A549 treated with AZD2906 at 1 μM for 4 hours (cell line): Measurements from ENCODE around the gene SBK2. TPM values are rescaled to one million over a fixed set of nuclear protein-coding genes. Genes with fewer than 3 reads are reported as not detected.

Experiments
- total RNA-seq: library from RNA; stranded (reverse); fragments of 200-300 nt; extraction: Qiagen RNA extraction; gene quantifications from 5 replicates; pipeline ENCODE4 v1.2.3, GENCODE V29; 2022

Gene SBK2, protein sequence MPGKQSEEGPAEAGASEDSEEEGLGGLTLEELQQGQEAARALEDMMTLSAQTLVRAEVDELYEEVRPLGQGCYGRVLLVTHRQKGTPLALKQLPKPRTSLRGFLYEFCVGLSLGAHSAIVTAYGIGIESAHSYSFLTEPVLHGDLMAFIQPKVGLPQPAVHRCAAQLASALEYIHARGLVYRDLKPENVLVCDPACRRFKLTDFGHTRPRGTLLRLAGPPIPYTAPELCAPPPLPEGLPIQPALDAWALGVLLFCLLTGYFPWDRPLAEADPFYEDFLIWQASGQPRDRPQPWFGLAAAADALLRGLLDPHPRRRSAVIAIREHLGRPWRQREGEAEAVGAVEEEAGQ
- 1.5 to 2.4 TPM (median 1.9 TPM) in 5 replicates for total RNA-seq

GRCh38 chr19:55536951-55537740, at the start of gene SBK2:
SBK2 (minus strand) TSS chr19:55537133; CDS start chr19:55536294, 839 bp downstream.

DNA sequence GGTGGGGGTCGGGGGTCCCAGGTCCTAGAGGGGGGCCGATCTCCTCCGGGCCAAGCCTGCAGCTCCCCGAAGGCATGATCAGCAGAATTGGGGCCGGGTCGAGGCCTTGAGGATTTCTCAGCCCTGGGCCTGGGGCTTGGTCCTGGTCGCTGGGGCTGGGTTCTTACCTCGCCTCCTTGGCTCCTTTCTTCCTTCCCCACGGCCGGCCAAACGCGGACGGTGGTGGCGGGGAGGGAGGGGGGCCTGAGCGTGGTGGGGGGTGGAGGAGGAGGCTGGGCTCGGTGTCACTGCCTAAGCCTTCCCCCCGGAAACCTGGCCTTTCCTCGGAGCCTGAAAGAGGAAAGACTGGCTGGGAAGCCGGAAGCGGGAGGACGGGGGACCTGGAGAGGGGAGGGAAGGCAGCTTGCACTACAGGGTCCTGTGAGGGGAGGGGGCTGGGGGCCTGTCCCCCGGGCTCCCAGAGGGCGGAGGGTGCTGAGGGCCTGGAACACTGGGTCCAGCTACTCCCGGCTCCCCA, 43.8 kb upstream of the SBK2 start, which contains the start of gene ZNF579:
Gene ZNF579, minus strand, starts transcription at position 221 of the 517 bp plus-strand sequence. CDS start 1,209 bp downstream, outside the sequence.

DNA sequence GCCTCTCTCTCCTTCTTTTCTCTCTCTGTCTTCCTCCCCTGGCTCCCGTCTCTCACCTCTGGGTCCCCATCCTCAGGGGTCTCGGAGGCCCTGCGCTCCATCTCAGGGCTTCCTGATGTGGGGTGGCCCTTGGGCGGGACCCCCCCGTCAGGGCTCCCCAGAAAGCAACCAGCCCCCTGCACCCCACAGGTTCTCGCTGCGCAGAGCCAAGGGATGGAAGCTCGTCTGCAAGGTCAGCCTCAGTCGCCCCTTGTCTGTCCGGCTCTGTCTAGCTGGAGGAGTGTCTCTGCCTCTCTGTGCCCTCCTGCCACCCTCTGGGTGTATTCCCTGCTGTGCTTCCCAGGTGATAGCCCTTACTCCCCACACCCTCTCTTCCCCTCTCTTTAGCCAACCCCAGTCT, 8.5 kb upstream of the SBK2 start, which contains the start of gene SBK3:
Gene SBK3, minus strand, starts transcription at position 101 of the 400 bp plus-strand sequence. Its CDS starts 0 bp downstream, at position 101.

DNA sequence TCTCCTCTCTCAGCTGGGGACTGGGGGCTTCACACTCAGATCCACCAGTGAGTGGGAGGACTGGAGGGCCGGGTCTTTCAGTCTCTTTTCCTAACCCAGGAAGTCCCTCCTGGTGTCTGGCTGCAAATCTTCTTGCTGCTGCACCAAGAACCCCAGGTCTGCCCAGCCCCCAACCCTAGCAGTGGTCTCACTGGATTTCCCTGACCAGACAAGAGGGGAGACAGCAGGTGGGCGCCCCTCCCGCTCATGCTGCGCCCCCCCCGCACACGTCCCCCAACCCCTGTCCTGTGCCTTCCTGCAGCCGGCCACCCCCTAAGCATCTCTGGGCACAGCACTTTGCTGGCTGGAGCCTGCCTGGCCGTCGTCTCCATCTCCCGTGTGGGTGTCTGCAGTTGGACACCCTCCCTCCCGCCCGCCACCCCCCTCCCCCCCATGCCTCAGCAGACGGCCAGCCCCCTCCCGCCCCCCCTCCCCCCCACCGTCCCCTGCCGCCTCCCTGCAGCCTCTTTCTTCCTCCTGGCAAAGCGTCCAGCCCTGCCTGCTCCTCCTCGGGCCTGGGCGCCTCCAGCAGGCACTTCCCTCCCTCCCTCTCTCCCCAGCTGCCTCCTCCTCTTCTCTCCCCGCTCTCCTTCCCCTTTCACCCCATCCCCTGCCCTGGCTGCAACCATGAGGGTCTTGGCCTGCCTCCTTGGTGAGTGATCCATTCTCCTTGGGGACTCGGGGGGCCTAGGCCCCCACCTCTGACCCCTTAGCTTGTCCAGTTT, 48.8 kb downstream of the SBK2 start, which contains the start of gene SSC5D:
Gene SSC5D, plus strand, starts transcription at position 513 of the 764 bp plus-strand sequence. Its CDS starts 154 bp downstream, at position 667.

DNA sequence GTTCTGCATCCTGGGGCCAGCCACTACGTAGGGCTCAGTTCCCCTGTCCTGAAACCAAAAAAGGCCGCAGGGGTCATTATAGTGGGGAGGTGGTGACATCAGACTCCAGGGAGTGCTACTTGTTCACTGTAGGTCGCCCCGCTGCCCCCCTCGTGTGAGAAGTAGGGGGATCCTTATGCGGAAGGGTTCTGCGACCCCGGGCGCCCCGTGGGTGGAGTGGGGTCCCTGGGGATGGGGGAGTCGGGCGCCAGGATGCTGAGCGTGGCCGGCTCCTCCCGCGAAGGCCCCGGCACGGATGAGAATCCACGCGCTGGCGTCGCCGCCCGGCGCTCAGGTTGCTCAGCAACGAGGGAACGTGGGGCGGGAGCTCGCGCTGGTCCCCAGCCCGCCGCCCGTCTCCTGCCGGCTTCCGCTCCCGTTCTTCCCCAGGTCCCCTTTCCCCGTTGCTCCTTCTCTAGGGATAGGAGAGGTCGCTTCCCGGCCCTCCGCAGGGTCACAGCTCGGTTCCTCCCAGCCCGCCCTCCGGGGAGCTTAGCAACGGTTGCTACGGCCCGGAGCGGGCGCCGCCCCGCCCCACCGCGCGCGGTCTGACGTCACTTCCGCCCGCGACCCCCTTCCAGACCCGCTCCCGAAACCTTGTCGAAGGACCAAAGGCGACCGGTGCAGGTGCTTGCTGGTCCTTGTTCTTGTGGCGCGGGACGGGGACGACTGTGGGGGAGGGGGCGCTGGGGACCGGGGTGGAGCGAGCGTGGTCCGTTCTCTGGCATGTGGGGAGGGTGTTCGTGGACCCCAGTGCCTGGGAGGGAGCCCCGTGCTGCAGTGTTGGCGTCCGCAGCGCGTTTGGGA, 52.1 kb downstream of the SBK2 start, which contains the start of gene NAT14:
Gene NAT14, plus strand, starts transcription at position 596 of the 846 bp plus-strand sequence. CDS start 521 bp downstream, outside the sequence.

Other genes starting within 250 kb of the SBK2 start
- gene TMEM150B, start 211.8 kb downstream of the SBK2 start, total RNA-seq = not detected in 5 replicates
- 5.2 to 6.3 TPM (median 6.0 TPM) in 5 replicates for gene KMT5C, start 197.3 kb downstream of the SBK2 start, total RNA-seq
- 0.61 to 1.1 TPM (median 0.83 TPM) in 5 replicates for gene COX6B2, start 182.4 kb downstream of the SBK2 start, total RNA-seq
- 0.03 to 0.14 TPM (median 0.12 TPM) in 5 replicates for gene GARIN5B, start 173.9 kb downstream of the SBK2 start, total RNA-seq
- 9.6 to 11.2 TPM (median 10.5 TPM) in 5 replicates for gene IL11, start 166.7 kb downstream of the SBK2 start, total RNA-seq
- gene TMEM190, start 160.3 kb downstream of the SBK2 start, total RNA-seq = 0.93 to 2.2 TPM (median 1.3 TPM) in 5 replicates
- gene TMEM238, start 152.8 kb downstream of the SBK2 start, total RNA-seq = 2.0 to 9.6 TPM (median 7.8 TPM) in 5 replicates
- gene RPL28, start 151.2 kb downstream of the SBK2 start, total RNA-seq = 2,614 to 2,914 TPM (median 2,802 TPM) in 5 replicates
- 270 to 454 TPM (median 404 TPM) in 5 replicates for gene UBE2S, start 129.3 kb downstream of the SBK2 start, total RNA-seq
- 0.01 TPM in 1 of 5 replicates, not detected in the others for gene SHISA7, start 93.8 kb downstream of the SBK2 start, total RNA-seq
- 55.5 to 66.5 TPM (median 58.3 TPM) in 5 replicates for gene ISOC2, start 75.5 kb downstream of the SBK2 start, total RNA-seq
- gene C19orf85, start 72.4 kb downstream of the SBK2 start, total RNA-seq = not detected in 5 replicates
- 5.1 to 10.1 TPM (median 7.8 TPM) in 5 replicates for gene ZNF628, start 60.5 kb downstream of the SBK2 start, total RNA-seq
- gene NAT14, start 51.9 kb downstream of the SBK2 start, total RNA-seq = 36.7 to 57.2 TPM (median 56.0 TPM) in 5 replicates
- gene SSC5D, start 48.7 kb downstream of the SBK2 start, total RNA-seq = 0.40 to 0.99 TPM (median 0.66 TPM) in 5 replicates
- gene SBK3, start 8.4 kb upstream of the SBK2 start, total RNA-seq = 1.9 to 2.2 TPM (median 2.1 TPM) in 5 replicates
- gene ZNF579, start 43.7 kb upstream of the SBK2 start, total RNA-seq = 20.8 to 35.0 TPM (median 33.5 TPM) in 5 replicates
- 20.8 to 26.0 TPM (median 24.6 TPM) in 5 replicates for gene FIZ1, start 62.4 kb upstream of the SBK2 start, total RNA-seq
- 13.9 to 20.0 TPM (median 17.7 TPM) in 5 replicates for gene ZNF524, start 63.2 kb upstream of the SBK2 start, total RNA-seq
- 7.1 to 12.5 TPM (median 12.2 TPM) in 5 replicates for gene ZNF865, start 68.5 kb upstream of the SBK2 start, total RNA-seq
- gene ZNF784, start 87.4 kb upstream of the SBK2 start, total RNA-seq = 4.4 to 6.8 TPM (median 6.4 TPM) in 5 replicates
- 26.5 to 56.4 TPM (median 52.5 TPM) in 5 replicates for gene ZNF580, start 103.9 kb upstream of the SBK2 start, total RNA-seq
- 40.1 to 50.7 TPM (median 47.5 TPM) in 5 replicates for gene ZNF581, start 106.5 kb upstream of the SBK2 start, total RNA-seq
- 15.2 to 19.4 TPM (median 16.9 TPM) in 5 replicates for gene CCDC106, start 111.1 kb upstream of the SBK2 start, total RNA-seq
- 269 to 309 TPM (median 285 TPM) in 5 replicates for gene U2AF2, start 117.9 kb upstream of the SBK2 start, total RNA-seq
- 135 to 218 TPM (median 203 TPM) in 5 replicates for gene EPN1, start 138.1 kb upstream of the SBK2 start, total RNA-seq
- gene NLRP9, start 201.3 kb upstream of the SBK2 start, total RNA-seq = not detected in 5 replicates
- 0.48 to 1.1 TPM (median 0.80 TPM) in 5 replicates for gene RFPL4A, start 222.0 kb upstream of the SBK2 start, total RNA-seq
- 0.10 to 0.29 TPM (median 0.14 TPM) in 4 of 5 replicates, not detected in the other for gene RFPL4AL1, start 232.0 kb upstream of the SBK2 start, total RNA-seq